Activated effector memory CD4-positive, alpha-beta T cell treated with anti-CD3 and anti-CD28 coated beads, Interleukin-2, amount 50 U/mL, for 16 hours (primary cell): ENCODE data around the gene IFNA4.
"Not testable (repeated sequence)": the region's sequence is repeated elsewhere in the genome, so short reads cannot be mapped to it uniquely, and the experiment has no call there.

Source experiments
- DNase-seq: peaks from one replicate; pipeline ENCODE4 v3.0.0-alpha.2; 2020

Gene IFNA4

GRCh38 chr9:21187487-21187886 lies at the start of gene IFNA4:
TSS of gene IFNA4 (minus strand) at chr9:21187587. CDS start at chr9:21187531, 56 bp downstream.
- not testable (repeated sequence) for DNase-seq

- DNase-seq: not testable (repeated sequence)
These were observed 49.0 kb upstream of the IFNA4 start for GRCh38 chr9:21236360-21236714.

- DNase-seq: not testable (repeated sequence)
These were observed 48.3 kb upstream of the IFNA4 start for GRCh38 chr9:21235468-21236359.

- DNase-seq: no peak
These were observed 46.8 kb upstream of the IFNA4 start for GRCh38 chr9:21234153-21234687.

GRCh38 chr9:21233258-21233657 lies 45.9 kb upstream of the IFNA4 start:
- DNase-seq: no peak

GRCh38 chr9:21228122-21228521 lies 40.7 kb upstream of the IFNA4 start, which contains the start of gene IFNA17:
TSS of gene IFNA17 (minus strand) at chr9:21228222. CDS start at chr9:21228173, 49 bp downstream.
- no peak for DNase-seq

- DNase-seq: not testable (repeated sequence)
These were observed 29.8 kb upstream of the IFNA4 start, which contains the start of gene IFNA16 for GRCh38 chr9:21217211-21217610. TSS of gene IFNA16 (minus strand) at chr9:21217311. CDS start at chr9:21217305, 6 bp downstream.

GRCh38 chr9:21213411-21214326 lies 26.3 kb upstream of the IFNA4 start:
- DNase-seq: not testable (repeated sequence)

GRCh38 chr9:21212160-21212559 lies 24.8 kb upstream of the IFNA4 start:
- not testable (repeated sequence) for DNase-seq

GRCh38 chr9:21210782-21211181 lies 23.4 kb upstream of the IFNA4 start:
- not testable (repeated sequence) for DNase-seq

- DNase-seq: no peak
These were observed 22.9 kb upstream of the IFNA4 start for GRCh38 chr9:21210311-21210710.

- not testable (repeated sequence) for DNase-seq
These were observed 19.7 kb upstream of the IFNA4 start, which contains the start of gene IFNA10 for GRCh38 chr9:21207043-21207442. TSS of gene IFNA10 (minus strand) at chr9:21207143. CDS start at chr9:21207097, 46 bp downstream.

- no peak for DNase-seq
These were observed 17.8 kb upstream of the IFNA4 start for GRCh38 chr9:21205204-21205603.

- DNase-seq: not testable (repeated sequence)
These were observed 14.7 kb upstream of the IFNA4 start, which contains the start of gene IFNA7 for GRCh38 chr9:21202105-21202504. TSS of gene IFNA7 (minus strand) at chr9:21202205. CDS start at chr9:21202165, 40 bp downstream.

- peak; percentile 64 for DNase-seq
These were observed 7.7 kb upstream of the IFNA4 start for GRCh38 chr9:21194867-21195776.

GRCh38 chr9:21182810-21183736 lies 4.3 kb downstream of the IFNA4 start:
- DNase-seq: peak; percentile 62

GRCh38 chr9:21174671-21175070 lies 12.7 kb downstream of the IFNA4 start:
- DNase-seq: no peak

- no peak for DNase-seq
These were observed 15.2 kb downstream of the IFNA4 start for GRCh38 chr9:21172156-21172555.

GRCh38 chr9:21171351-21171750 lies 16.0 kb downstream of the IFNA4 start:
- no peak for DNase-seq

- DNase-seq: not testable (repeated sequence)
These were observed 20.8 kb downstream of the IFNA4 start, which contains the start of gene IFNA21 for GRCh38 chr9:21166560-21166959. TSS of gene IFNA21 (minus strand) at chr9:21166660. CDS start at chr9:21166612, 48 bp downstream.
